ENCODE results near the gene TFB1M.
A peak's percentile ranks its signal among the peaks of the same experiment; 100 is the strongest.

Gene TFB1M

GRCh38 chr6:155264693-155265320 lies 49.5 kb downstream of the TFB1M start:
- Histone ChIP-seq H3K79me2 (ENCODE audit: control insufficient read depth, insufficient read depth, low read length, unreplicated experiment) (peaks cover 4% of the 10 kb centered on the region), H3K36me3 (ENCODE audit: insufficient read depth, low read length) (no peaks in the 10 kb centered on the region), H3K4me3 (ENCODE audit: low read depth, low read length) (no peak overlapping the region), H2AFZ (ENCODE audit: low read length, unreplicated experiment) (no peak overlapping the region), H3K27me3 (ENCODE audit: insufficient read depth, low read length) (no peaks in the 10 kb centered on the region), H3K27ac (ENCODE audit: low read depth, low read length) (peak overlapping the region; percentile 16; the same call in 1 of the 2 replicates), H3K4me1 (ENCODE audit: control insufficient read depth, insufficient read depth, low read length, unreplicated experiment) (peaks cover 11% of the 10 kb centered on the region)

- no peaks in the 10 kb centered on the region for H3K36me3 ChIP-seq (ENCODE audit: insufficient read depth, low read length)
- H3K27ac ChIP-seq (ENCODE audit: low read depth, low read length) = peak within 1 kb of the TSS; percentile 16; the same call in 1 of the 2 replicates
- H3K27me3 ChIP-seq (ENCODE audit: insufficient read depth, low read length) = no peaks in the 10 kb centered on the region
- no peak within 1 kb of the TSS for H2AFZ ChIP-seq (ENCODE audit: low read length, unreplicated experiment)
- peaks cover 11% of the 10 kb centered on the region for H3K4me1 ChIP-seq (ENCODE audit: control insufficient read depth, insufficient read depth, low read length, unreplicated experiment)
- H3K79me2 ChIP-seq (ENCODE audit: control insufficient read depth, insufficient read depth, low read length, unreplicated experiment) = peaks cover 4% of the 10 kb centered on the region
- no peak within 1 kb of the TSS for H3K4me3 ChIP-seq (ENCODE audit: low read depth, low read length)
Observed at GRCh38 chr6:155263373-155264063, 50.8 kb downstream of the TFB1M start, which contains the start of gene CLDN20. TSS of gene CLDN20 (plus strand) at chr6:155264013. CDS start at chr6:155275720, 11,707 bp downstream.

- H3K36me3 ChIP-seq (ENCODE audit: insufficient read depth, low read length) = peaks cover 7% of the 10 kb centered on the region; the same call in 1 of the 2 replicates
- H3K79me2 ChIP-seq (ENCODE audit: control insufficient read depth, insufficient read depth, low read length, unreplicated experiment) = peaks cover 4% of the 10 kb centered on the region
- H2AFZ ChIP-seq (ENCODE audit: low read length, unreplicated experiment) = no peak overlapping the region
- peaks cover 11% of the 10 kb centered on the region for H3K4me1 ChIP-seq (ENCODE audit: control insufficient read depth, insufficient read depth, low read length, unreplicated experiment)
- H3K27ac ChIP-seq (ENCODE audit: low read depth, low read length) = no peak overlapping the region
- H3K27me3 ChIP-seq (ENCODE audit: insufficient read depth, low read length) = no peaks in the 10 kb centered on the region
- H3K4me3 ChIP-seq (ENCODE audit: low read depth, low read length) = no peak overlapping the region
Observed at GRCh38 chr6:155262655-155263054, 51.6 kb downstream of the TFB1M start.

- Histone ChIP-seq H3K79me2 (ENCODE audit: control insufficient read depth, insufficient read depth, low read length, unreplicated experiment) (peaks cover 4% of the 10 kb centered on the region), H3K4me1 (ENCODE audit: control insufficient read depth, insufficient read depth, low read length, unreplicated experiment) (peaks cover 11% of the 10 kb centered on the region), H3K27ac (ENCODE audit: low read depth, low read length) (no peak overlapping the region), H3K27me3 (ENCODE audit: insufficient read depth, low read length) (no peaks in the 10 kb centered on the region), H2AFZ (ENCODE audit: low read length, unreplicated experiment) (no peak overlapping the region), H3K4me3 (ENCODE audit: low read depth, low read length) (no peak overlapping the region), H3K36me3 (ENCODE audit: insufficient read depth, low read length) (peaks cover 11% of the 10 kb centered on the region)
Observed at GRCh38 chr6:155261111-155261900, 53.0 kb downstream of the TFB1M start.

GRCh38 chr6:155260686-155261085 lies 53.6 kb downstream of the TFB1M start:
- Histone ChIP-seq H3K36me3 (ENCODE audit: insufficient read depth, low read length) (peaks cover 13% of the 10 kb centered on the region), H3K27ac (ENCODE audit: low read depth, low read length) (no peak overlapping the region), H3K79me2 (ENCODE audit: control insufficient read depth, insufficient read depth, low read length, unreplicated experiment) (peaks cover 4% of the 10 kb centered on the region), H3K4me3 (ENCODE audit: low read depth, low read length) (no peak overlapping the region), H2AFZ (ENCODE audit: low read length, unreplicated experiment) (no peak overlapping the region), H3K27me3 (ENCODE audit: insufficient read depth, low read length) (no peaks in the 10 kb centered on the region), H3K4me1 (ENCODE audit: control insufficient read depth, insufficient read depth, low read length, unreplicated experiment) (peaks cover 11% of the 10 kb centered on the region)

GRCh38 chr6:155259897-155260296 lies 54.4 kb downstream of the TFB1M start:
- H3K4me1 ChIP-seq (ENCODE audit: control insufficient read depth, insufficient read depth, low read length, unreplicated experiment) = peaks cover 6% of the 10 kb centered on the region
- peaks cover 4% of the 10 kb centered on the region for H3K79me2 ChIP-seq (ENCODE audit: control insufficient read depth, insufficient read depth, low read length, unreplicated experiment)
- no peak overlapping the region for H2AFZ ChIP-seq (ENCODE audit: low read length, unreplicated experiment)
- H3K36me3 ChIP-seq (ENCODE audit: insufficient read depth, low read length) = peaks cover 18% of the 10 kb centered on the region
- H3K27me3 ChIP-seq (ENCODE audit: insufficient read depth, low read length) = no peaks in the 10 kb centered on the region
- no peak overlapping the region for H3K27ac ChIP-seq (ENCODE audit: low read depth, low read length)
- H3K4me3 ChIP-seq (ENCODE audit: low read depth, low read length) = no peak overlapping the region

GRCh38 chr6:155259204-155259603 lies 55.1 kb downstream of the TFB1M start:
- Histone ChIP-seq H3K4me3 (ENCODE audit: low read depth, low read length) (no peak overlapping the region), H3K36me3 (ENCODE audit: insufficient read depth, low read length) (peaks cover 23% of the 10 kb centered on the region), H3K27ac (ENCODE audit: low read depth, low read length) (no peak overlapping the region), H3K79me2 (ENCODE audit: control insufficient read depth, insufficient read depth, low read length, unreplicated experiment) (peaks cover 4% of the 10 kb centered on the region), H3K27me3 (ENCODE audit: insufficient read depth, low read length) (no peaks in the 10 kb centered on the region), H3K4me1 (ENCODE audit: control insufficient read depth, insufficient read depth, low read length, unreplicated experiment) (no peaks in the 10 kb centered on the region), H2AFZ (ENCODE audit: low read length, unreplicated experiment) (no peak overlapping the region)

- H3K4me1 ChIP-seq (ENCODE audit: control insufficient read depth, insufficient read depth, low read length, unreplicated experiment) = no peaks in the 10 kb centered on the region
- no peak overlapping the region for H2AFZ ChIP-seq (ENCODE audit: low read length, unreplicated experiment)
- H3K36me3 ChIP-seq (ENCODE audit: insufficient read depth, low read length) = peaks cover 23% of the 10 kb centered on the region
- H3K79me2 ChIP-seq (ENCODE audit: control insufficient read depth, insufficient read depth, low read length, unreplicated experiment) = no peaks in the 10 kb centered on the region
- H3K27ac ChIP-seq (ENCODE audit: low read depth, low read length) = no peak overlapping the region
- H3K27me3 ChIP-seq (ENCODE audit: insufficient read depth, low read length) = no peaks in the 10 kb centered on the region
- no peak overlapping the region for H3K4me3 ChIP-seq (ENCODE audit: low read depth, low read length)
Observed at GRCh38 chr6:155257796-155258195, 56.5 kb downstream of the TFB1M start.

- Histone ChIP-seq H3K4me1 (ENCODE audit: control insufficient read depth, insufficient read depth, low read length, unreplicated experiment) (no peaks in the 10 kb centered on the region), H3K27ac (ENCODE audit: low read depth, low read length) (no peak overlapping the region), H3K27me3 (ENCODE audit: insufficient read depth, low read length) (no peaks in the 10 kb centered on the region), H2AFZ (ENCODE audit: low read length, unreplicated experiment) (no peak overlapping the region), H3K79me2 (ENCODE audit: control insufficient read depth, insufficient read depth, low read length, unreplicated experiment) (no peaks in the 10 kb centered on the region), H3K36me3 (ENCODE audit: insufficient read depth, low read length) (peaks cover 23% of the 10 kb centered on the region), H3K4me3 (ENCODE audit: low read depth, low read length) (no peak overlapping the region)
Observed at GRCh38 chr6:155256122-155256795, 58.0 kb downstream of the TFB1M start.

GRCh38 chr6:155254139-155254538 lies 60.1 kb downstream of the TFB1M start:
- H3K27ac ChIP-seq (ENCODE audit: low read depth, low read length) = no peak overlapping the region
- H2AFZ ChIP-seq (ENCODE audit: low read length, unreplicated experiment) = no peak overlapping the region
- no peaks in the 10 kb centered on the region for H3K79me2 ChIP-seq (ENCODE audit: control insufficient read depth, insufficient read depth, low read length, unreplicated experiment)
- H3K27me3 ChIP-seq (ENCODE audit: insufficient read depth, low read length) = no peaks in the 10 kb centered on the region
- H3K4me1 ChIP-seq (ENCODE audit: control insufficient read depth, insufficient read depth, low read length, unreplicated experiment) = no peaks in the 10 kb centered on the region
- H3K4me3 ChIP-seq (ENCODE audit: low read depth, low read length) = no peak overlapping the region
- H3K36me3 ChIP-seq (ENCODE audit: insufficient read depth, low read length) = peaks cover 25% of the 10 kb centered on the region
